SK-N-SH treated with all-trans-retinoic acid at 6 μM for 48 hours (cell line): ENCODE results near the gene ALPK3.

Experiments used
- ATAC-seq: fragments of 200-7000 bp; cut with Tn5 transposase; 3 replicates; pipeline ENCODE4 v1.9.1; 2020; ENCODE audit warnings: mild to moderate bottlenecking, moderate library complexity
- ARNTL ChIP-seq: fragments of 450-650 bp; formaldehyde crosslinking; IDR thresholded peaks from 2 replicates; pipeline ENCODE4 v1.5.0; 2020; ENCODE audit warnings: low read depth, mild to moderate bottlenecking, moderate library complexity, borderline replicate concordance
- BACH2 ChIP-seq: fragments of 250-450 bp; sonication (Bioruptor Pico); IDR thresholded peaks from 2 replicates; pipeline ENCODE4 v1.9.0; 2021; ENCODE audit warnings: mild to moderate bottlenecking, borderline replicate concordance
- CSDC2 ChIP-seq: fragments of 250-450 bp; sonication (Bioruptor Pico); IDR thresholded peaks from 2 replicates; pipeline ENCODE4 v1.5.0; 2020; ENCODE audit warnings: mild to moderate bottlenecking, moderate library complexity
- ESRRG ChIP-seq: fragments of 250-450 bp; sonication (Bioruptor Pico); IDR thresholded peaks from 2 replicates; pipeline ENCODE4 v1.6.1; 2021; ENCODE audit warnings: mild to moderate bottlenecking
- GLIS3 ChIP-seq: fragments of 250-450 bp; sonication (Bioruptor Pico); IDR thresholded peaks from 2 replicates; pipeline ENCODE4 v1.5.0; 2020; ENCODE audit warnings: mild to moderate bottlenecking, moderate library complexity
- ISL1 ChIP-seq: fragments of 250-450 bp; sonication (Bioruptor Pico); IDR thresholded peaks from 2 replicates; pipeline ENCODE4 v2.1.2; 2022; ENCODE audit warnings: mild to moderate bottlenecking, moderate library complexity
- OSR1 ChIP-seq: fragments of 250-450 bp; sonication (Bioruptor Pico); IDR thresholded peaks from 2 replicates; pipeline ENCODE4 v1.8.0; 2022; ENCODE audit warnings: moderate library complexity, mild to moderate bottlenecking, inconsistent platforms
- RARB ChIP-seq: fragments of 250-450 bp; sonication (Bioruptor Pico); IDR thresholded peaks from 2 replicates; pipeline ENCODE4 v1.8.0; 2021; ENCODE audit warnings: mild to moderate bottlenecking, moderate library complexity
- SNAI2 ChIP-seq: fragments of 250-450 bp; sonication (Bioruptor Pico); IDR thresholded peaks from 2 replicates; pipeline ENCODE4 v1.5.0; 2020; ENCODE audit warnings: mild to moderate bottlenecking, moderate library complexity
- TCF4 ChIP-seq: fragments of 250-450 bp; sonication (Bioruptor Pico); IDR thresholded peaks from 2 replicates; pipeline ENCODE4 v1.8.0; 2021; ENCODE audit warnings: mild to moderate bottlenecking, moderate library complexity, borderline replicate concordance
- TOX ChIP-seq: fragments of 250-450 bp; sonication (Bioruptor Pico); IDR thresholded peaks from 2 replicates; pipeline ENCODE4 v1.8.0; 2021; ENCODE audit warnings: mild to moderate bottlenecking, moderate library complexity, borderline replicate concordance
- ZC3H10 ChIP-seq: fragments of 250-450 bp; sonication (Bioruptor Pico); IDR thresholded peaks from 2 replicates; pipeline ENCODE4 v1.5.1; 2021; ENCODE audit warnings: mild to moderate bottlenecking, moderate library complexity
- ZFP3 ChIP-seq: fragments of 250-450 bp; sonication (Bioruptor Pico); IDR thresholded peaks from 2 replicates; pipeline ENCODE4 v1.5.0; 2020; ENCODE audit warnings: mild to moderate bottlenecking, moderate library complexity
- ZNF565 ChIP-seq: fragments of 450-650 bp; formaldehyde crosslinking; conservative IDR thresholded peaks from 2 replicates; pipeline ENCODE4 v1.5.0; 2020; ENCODE audit warnings: low read depth, mild to moderate bottlenecking, moderate library complexity
- ZNF70 ChIP-seq: fragments of 450-650 bp; formaldehyde crosslinking; IDR thresholded peaks from 2 replicates; pipeline ENCODE4 v1.5.0; 2020; ENCODE audit warnings: mild to moderate bottlenecking, moderate library complexity
- ZNF8 ChIP-seq: fragments of 450-650 bp; formaldehyde crosslinking; IDR thresholded peaks from 2 replicates; pipeline ENCODE4 v1.5.0; 2020; ENCODE audit warnings: mild to moderate bottlenecking, moderate library complexity
- TF ChIP-seq, protein P1 (sequence below): fragments of 250-450 bp; sonication (Bioruptor Pico); IDR thresholded peaks from 2 replicates; pipeline ENCODE4 v1.8.0; 2020; ENCODE audit warnings: mild to moderate bottlenecking, moderate library complexity, borderline replicate concordance
- TF ChIP-seq, protein P2 (sequence below): fragments of 250-450 bp; sonication (Bioruptor Pico); IDR thresholded peaks from 2 replicates; pipeline ENCODE4 v1.5.1; 2021; ENCODE audit warnings: mild to moderate bottlenecking, moderate library complexity
- TF ChIP-seq, protein P3 (sequence below): fragments of 250-450 bp; sonication (Bioruptor Pico); IDR thresholded peaks from 2 replicates; pipeline ENCODE4 v1.5.0; 2020; ENCODE audit warnings: mild to moderate bottlenecking, moderate library complexity
- TF ChIP-seq, protein P4 (sequence below): fragments of 250-450 bp; sonication (Bioruptor Pico); IDR thresholded peaks from 2 replicates; pipeline ENCODE4 v1.5.1; 2020; ENCODE audit warnings: low read depth, mild to moderate bottlenecking, moderate library complexity
- TF ChIP-seq, protein P5 (sequence below): fragments of 250-450 bp; sonication (Bioruptor Pico); IDR thresholded peaks from 2 replicates; pipeline ENCODE4 v1.8.0; 2021; ENCODE audit warnings: low read depth, mild to moderate bottlenecking, moderate library complexity, borderline replicate concordance

ALPK3 gene, protein sequence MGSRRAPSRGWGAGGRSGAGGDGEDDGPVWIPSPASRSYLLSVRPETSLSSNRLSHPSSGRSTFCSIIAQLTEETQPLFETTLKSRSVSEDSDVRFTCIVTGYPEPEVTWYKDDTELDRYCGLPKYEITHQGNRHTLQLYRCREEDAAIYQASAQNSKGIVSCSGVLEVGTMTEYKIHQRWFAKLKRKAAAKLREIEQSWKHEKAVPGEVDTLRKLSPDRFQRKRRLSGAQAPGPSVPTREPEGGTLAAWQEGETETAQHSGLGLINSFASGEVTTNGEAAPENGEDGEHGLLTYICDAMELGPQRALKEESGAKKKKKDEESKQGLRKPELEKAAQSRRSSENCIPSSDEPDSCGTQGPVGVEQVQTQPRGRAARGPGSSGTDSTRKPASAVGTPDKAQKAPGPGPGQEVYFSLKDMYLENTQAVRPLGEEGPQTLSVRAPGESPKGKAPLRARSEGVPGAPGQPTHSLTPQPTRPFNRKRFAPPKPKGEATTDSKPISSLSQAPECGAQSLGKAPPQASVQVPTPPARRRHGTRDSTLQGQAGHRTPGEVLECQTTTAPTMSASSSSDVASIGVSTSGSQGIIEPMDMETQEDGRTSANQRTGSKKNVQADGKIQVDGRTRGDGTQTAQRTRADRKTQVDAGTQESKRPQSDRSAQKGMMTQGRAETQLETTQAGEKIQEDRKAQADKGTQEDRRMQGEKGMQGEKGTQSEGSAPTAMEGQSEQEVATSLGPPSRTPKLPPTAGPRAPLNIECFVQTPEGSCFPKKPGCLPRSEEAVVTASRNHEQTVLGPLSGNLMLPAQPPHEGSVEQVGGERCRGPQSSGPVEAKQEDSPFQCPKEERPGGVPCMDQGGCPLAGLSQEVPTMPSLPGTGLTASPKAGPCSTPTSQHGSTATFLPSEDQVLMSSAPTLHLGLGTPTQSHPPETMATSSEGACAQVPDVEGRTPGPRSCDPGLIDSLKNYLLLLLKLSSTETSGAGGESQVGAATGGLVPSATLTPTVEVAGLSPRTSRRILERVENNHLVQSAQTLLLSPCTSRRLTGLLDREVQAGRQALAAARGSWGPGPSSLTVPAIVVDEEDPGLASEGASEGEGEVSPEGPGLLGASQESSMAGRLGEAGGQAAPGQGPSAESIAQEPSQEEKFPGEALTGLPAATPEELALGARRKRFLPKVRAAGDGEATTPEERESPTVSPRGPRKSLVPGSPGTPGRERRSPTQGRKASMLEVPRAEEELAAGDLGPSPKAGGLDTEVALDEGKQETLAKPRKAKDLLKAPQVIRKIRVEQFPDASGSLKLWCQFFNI (N-terminal part only)

DNA sequence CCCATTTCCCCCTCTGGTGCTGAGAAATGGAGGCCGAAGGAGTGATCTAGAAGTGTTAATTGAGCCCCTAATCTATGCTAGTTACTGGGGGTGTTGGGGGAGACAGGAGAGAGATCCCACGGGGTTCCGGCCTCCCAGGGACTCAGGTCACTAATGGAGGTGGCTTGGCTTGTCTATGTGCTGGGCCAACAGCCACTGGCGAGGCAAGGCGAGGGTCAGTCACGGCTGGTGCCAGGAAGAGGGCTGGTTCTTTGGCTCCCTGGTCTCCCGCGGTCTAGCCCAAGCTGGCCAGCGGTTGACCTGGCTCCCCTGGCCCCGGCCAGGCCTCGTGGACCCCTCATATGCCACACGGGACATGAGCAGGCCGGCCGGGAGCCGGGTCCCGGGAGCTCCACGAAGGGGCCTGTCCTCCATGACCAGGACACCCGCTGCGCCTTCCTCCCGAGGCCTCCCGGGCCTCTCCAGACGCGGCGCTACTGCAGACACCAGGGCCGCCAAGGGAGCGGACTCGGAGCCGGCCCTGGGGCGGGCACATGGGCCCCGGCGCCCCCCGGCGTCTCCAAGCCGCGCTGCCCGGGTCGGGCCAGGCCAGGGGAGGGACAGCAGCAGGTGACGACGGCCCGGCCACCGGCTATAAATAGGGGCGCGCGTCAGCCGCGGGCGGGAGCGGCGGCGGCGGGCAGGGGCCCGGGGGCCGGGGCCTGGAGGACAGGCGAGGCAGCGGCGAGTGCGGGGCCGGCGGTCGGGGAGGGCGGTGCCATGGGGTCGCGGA, at the start of gene ALPK3:
Gene ALPK3, plus strand, starts transcription at position 663 of the 772 bp plus-strand sequence. Its CDS starts 97 bp downstream, at position 760.
- TF ChIP-seq TOX = no peak
- no peak for TF ChIP-seq TCF4 (CRISPR knock-in tag)
- TF ChIP-seq, protein P1, sequence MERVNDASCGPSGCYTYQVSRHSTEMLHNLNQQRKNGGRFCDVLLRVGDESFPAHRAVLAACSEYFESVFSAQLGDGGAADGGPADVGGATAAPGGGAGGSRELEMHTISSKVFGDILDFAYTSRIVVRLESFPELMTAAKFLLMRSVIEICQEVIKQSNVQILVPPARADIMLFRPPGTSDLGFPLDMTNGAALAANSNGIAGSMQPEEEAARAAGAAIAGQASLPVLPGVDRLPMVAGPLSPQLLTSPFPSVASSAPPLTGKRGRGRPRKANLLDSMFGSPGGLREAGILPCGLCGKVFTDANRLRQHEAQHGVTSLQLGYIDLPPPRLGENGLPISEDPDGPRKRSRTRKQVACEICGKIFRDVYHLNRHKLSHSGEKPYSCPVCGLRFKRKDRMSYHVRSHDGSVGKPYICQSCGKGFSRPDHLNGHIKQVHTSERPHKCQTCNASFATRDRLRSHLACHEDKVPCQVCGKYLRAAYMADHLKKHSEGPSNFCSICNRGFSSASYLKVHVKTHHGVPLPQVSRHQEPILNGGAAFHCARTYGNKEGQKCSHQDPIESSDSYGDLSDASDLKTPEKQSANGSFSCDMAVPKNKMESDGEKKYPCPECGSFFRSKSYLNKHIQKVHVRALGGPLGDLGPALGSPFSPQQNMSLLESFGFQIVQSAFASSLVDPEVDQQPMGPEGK = no peak
- TF ChIP-seq ZNF70 (CRISPR knock-in tag) = no peak
- TF ChIP-seq OSR1 (CRISPR knock-in tag) = no peak
- TF ChIP-seq BACH2 (CRISPR knock-in tag) = no peak
- TF ChIP-seq, protein P2, sequence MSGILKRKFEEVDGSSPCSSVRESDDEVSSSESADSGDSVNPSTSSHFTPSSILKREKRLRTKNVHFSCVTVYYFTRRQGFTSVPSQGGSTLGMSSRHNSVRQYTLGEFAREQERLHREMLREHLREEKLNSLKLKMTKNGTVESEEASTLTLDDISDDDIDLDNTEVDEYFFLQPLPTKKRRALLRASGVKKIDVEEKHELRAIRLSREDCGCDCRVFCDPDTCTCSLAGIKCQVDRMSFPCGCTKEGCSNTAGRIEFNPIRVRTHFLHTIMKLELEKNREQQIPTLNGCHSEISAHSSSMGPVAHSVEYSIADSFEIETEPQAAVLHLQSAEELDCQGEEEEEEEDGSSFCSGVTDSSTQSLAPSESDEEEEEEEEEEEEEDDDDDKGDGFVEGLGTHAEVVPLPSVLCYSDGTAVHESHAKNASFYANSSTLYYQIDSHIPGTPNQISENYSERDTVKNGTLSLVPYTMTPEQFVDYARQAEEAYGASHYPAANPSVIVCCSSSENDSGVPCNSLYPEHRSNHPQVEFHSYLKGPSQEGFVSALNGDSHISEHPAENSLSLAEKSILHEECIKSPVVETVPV (CRISPR knock-in tag) = no peak
- no peak for ATAC-seq

DNA sequence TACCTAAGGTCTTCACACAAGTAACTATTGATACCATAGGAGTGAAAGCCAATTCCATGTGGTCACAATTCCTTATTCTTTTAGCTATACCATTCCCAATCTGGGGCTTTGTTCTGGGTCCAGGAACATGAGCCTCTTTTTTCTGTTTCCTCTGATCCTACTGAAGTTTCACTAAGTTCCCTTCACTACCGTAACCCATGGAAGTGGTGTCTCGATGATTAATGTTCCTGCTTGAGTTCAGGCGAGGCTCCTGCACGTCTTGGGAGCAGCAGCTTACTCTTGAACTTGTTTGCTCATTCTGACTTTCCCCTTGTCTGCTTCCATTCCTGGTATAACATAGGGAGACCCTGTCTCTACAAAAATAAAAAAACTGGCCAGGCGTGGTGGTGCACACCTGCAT, 45.1 kb upstream of the ALPK3 start:
- TF ChIP-seq ZC3H10 = no peak
- ATAC-seq = no peak

DNA sequence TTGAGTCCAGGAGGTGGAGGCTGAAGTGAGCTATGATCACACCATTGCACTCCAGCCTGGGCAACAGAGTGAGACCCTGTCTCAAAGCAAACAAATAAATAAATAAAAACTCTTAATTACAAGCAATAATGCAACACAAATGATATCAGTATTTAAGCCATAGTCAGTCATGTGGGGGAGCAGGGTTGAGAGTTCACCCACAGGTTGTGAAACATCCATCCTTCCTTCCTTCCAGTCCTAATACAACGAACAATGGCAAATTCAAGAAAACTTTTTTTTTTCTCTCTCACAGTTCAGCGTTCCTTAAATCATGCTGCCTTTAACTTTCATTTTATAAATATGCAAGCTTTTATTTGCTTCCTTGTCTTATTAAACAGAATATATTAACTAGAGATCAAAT, 44.7 kb upstream of the ALPK3 start:
- no peak for TF ChIP-seq CSDC2 (CRISPR knock-in tag)
- no peak for TF ChIP-seq TOX
- TF ChIP-seq ZNF70 (CRISPR knock-in tag) = no peak
- TF ChIP-seq BACH2 (CRISPR knock-in tag) = no peak
- no peak for TF ChIP-seq SNAI2 (CRISPR knock-in tag)
- no peak for TF ChIP-seq GLIS3 (CRISPR knock-in tag)
- TF ChIP-seq ESRRG = no peak
- TF ChIP-seq RARB (CRISPR knock-in tag) = no peak
- TF ChIP-seq, protein P1 = no peak
- no peak for TF ChIP-seq ARNTL (CRISPR knock-in tag)
- no peak for TF ChIP-seq OSR1 (CRISPR knock-in tag)
- no peak for TF ChIP-seq ZNF565 (CRISPR knock-in tag)
- TF ChIP-seq ZFP3 = no peak
- TF ChIP-seq, protein P3, sequence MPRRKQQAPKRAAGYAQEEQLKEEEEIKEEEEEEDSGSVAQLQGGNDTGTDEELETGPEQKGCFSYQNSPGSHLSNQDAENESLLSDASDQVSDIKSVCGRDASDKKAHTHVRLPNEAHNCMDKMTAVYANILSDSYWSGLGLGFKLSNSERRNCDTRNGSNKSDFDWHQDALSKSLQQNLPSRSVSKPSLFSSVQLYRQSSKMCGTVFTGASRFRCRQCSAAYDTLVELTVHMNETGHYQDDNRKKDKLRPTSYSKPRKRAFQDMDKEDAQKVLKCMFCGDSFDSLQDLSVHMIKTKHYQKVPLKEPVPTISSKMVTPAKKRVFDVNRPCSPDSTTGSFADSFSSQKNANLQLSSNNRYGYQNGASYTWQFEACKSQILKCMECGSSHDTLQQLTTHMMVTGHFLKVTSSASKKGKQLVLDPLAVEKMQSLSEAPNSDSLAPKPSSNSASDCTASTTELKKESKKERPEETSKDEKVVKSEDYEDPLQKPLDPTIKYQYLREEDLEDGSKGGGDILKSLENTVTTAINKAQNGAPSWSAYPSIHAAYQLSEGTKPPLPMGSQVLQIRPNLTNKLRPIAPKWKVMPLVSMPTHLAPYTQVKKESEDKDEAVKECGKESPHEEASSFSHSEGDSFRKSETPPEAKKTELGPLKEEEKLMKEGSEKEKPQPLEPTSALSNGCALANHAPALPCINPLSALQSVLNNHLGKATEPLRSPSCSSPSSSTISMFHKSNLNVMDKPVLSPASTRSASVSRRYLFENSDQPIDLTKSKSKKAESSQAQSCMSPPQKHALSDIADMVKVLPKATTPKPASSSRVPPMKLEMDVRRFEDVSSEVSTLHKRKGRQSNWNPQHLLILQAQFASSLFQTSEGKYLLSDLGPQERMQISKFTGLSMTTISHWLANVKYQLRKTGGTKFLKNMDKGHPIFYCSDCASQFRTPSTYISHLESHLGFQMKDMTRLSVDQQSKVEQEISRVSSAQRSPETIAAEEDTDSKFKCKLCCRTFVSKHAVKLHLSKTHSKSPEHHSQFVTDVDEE (CRISPR knock-in tag) = no peak
- TF ChIP-seq, protein P4, sequence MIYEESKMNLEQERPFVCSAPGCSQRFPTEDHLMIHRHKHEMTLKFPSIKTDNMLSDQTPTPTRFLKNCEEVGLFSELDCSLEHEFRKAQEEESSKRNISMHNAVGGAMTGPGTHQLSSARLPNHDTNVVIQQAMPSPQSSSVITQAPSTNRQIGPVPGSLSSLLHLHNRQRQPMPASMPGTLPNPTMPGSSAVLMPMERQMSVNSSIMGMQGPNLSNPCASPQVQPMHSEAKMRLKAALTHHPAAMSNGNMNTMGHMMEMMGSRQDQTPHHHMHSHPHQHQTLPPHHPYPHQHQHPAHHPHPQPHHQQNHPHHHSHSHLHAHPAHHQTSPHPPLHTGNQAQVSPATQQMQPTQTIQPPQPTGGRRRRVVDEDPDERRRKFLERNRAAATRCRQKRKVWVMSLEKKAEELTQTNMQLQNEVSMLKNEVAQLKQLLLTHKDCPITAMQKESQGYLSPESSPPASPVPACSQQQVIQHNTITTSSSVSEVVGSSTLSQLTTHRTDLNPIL (CRISPR knock-in tag) = no peak
- no peak for TF ChIP-seq ZNF8
- no peak for TF ChIP-seq ZC3H10
- TF ChIP-seq TCF4 (CRISPR knock-in tag) = no peak
- TF ChIP-seq, protein P5, sequence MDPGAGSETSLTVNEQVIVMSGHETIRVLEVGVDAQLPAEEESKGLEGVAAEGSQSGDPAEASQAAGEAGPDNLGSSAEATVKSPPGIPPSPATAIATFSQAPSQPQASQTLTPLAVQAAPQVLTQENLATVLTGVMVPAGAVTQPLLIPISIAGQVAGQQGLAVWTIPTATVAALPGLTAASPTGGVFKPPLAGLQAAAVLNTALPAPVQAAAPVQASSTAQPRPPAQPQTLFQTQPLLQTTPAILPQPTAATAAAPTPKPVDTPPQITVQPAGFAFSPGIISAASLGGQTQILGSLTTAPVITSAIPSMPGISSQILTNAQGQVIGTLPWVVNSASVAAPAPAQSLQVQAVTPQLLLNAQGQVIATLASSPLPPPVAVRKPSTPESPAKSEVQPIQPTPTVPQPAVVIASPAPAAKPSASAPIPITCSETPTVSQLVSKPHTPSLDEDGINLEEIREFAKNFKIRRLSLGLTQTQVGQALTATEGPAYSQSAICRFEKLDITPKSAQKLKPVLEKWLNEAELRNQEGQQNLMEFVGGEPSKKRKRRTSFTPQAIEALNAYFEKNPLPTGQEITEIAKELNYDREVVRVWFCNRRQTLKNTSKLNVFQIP = no peak
- no peak for TF ChIP-seq ISL1
- TF ChIP-seq, all 23 proteins: peak for 0
- no peak for ATAC-seq
